Jurkat, Clone E6-1 (cell line): ENCODE data around the gene NRP1.

Source experiments
- DNase-seq: peaks from one replicate; pipeline ENCODE4 v3.0.0-alpha.2; 2011; ENCODE audit warnings: low read depth, low spot score
- H3K4me3 ChIP-seq: 2 replicates; pipeline ENCODE4 v1.5.1; 2011; ENCODE audit warnings: mild to moderate bottlenecking, low read length, control low read depth, moderate library complexity

The NRP1 gene

GRCh38 chr10:33276282-33276923 is 58.1 kb downstream of the NRP1 start:
- H3K4me3 ChIP-seq: no peak overlapping the region
- DNase-seq: no peak

GRCh38 chr10:33274096-33274785 is 60.2 kb downstream of the NRP1 start:
- H3K4me3 ChIP-seq: no peak overlapping the region
- no peak for DNase-seq

GRCh38 chr10:33273295-33274002 is 61.0 kb downstream of the NRP1 start:
- DNase-seq: no peak
- no peak overlapping the region for H3K4me3 ChIP-seq

- DNase-seq: no peak
- H3K4me3 ChIP-seq: no peak overlapping the region
Measured at GRCh38 chr10:33272635-33273034, 61.8 kb downstream of the NRP1 start.

- no peak overlapping the region for H3K4me3 ChIP-seq
- no peak for DNase-seq
Measured at GRCh38 chr10:33271969-33272583, 62.4 kb downstream of the NRP1 start.

- H3K4me3 ChIP-seq: no peak overlapping the region
- DNase-seq: no peak
Measured at GRCh38 chr10:33270971-33271370, 63.5 kb downstream of the NRP1 start.

- H3K4me3 ChIP-seq: no peak overlapping the region
- DNase-seq: no peak
Measured at GRCh38 chr10:33267708-33268107, 66.8 kb downstream of the NRP1 start.

- H3K4me3 ChIP-seq: no peak overlapping the region
- DNase-seq: no peak
Measured at GRCh38 chr10:33265621-33266020, 68.8 kb downstream of the NRP1 start.

GRCh38 chr10:33263453-33263852 is 71.0 kb downstream of the NRP1 start:
- DNase-seq: no peak
- H3K4me3 ChIP-seq: no peak overlapping the region

GRCh38 chr10:33262871-33263270 is 71.6 kb downstream of the NRP1 start:
- H3K4me3 ChIP-seq: no peak overlapping the region

GRCh38 chr10:33260403-33261149 is 73.9 kb downstream of the NRP1 start:
- DNase-seq: no peak

More at GRCh38 chr10:33262871-33263270, 71.6 kb downstream of the NRP1 start:
- no peak for DNase-seq

GRCh38 chr10:33258967-33259366 is 75.5 kb downstream of the NRP1 start:
- no peak overlapping the region for H3K4me3 ChIP-seq
- DNase-seq: no peak

More at GRCh38 chr10:33260403-33261149, 73.9 kb downstream of the NRP1 start:
- no peak overlapping the region for H3K4me3 ChIP-seq

GRCh38 chr10:33257439-33258080 is 76.9 kb downstream of the NRP1 start:
- DNase-seq: no peak
- no peak overlapping the region for H3K4me3 ChIP-seq

GRCh38 chr10:33256458-33256857 is 78.0 kb downstream of the NRP1 start:
- no peak overlapping the region for H3K4me3 ChIP-seq
- no peak for DNase-seq

- no peak overlapping the region for H3K4me3 ChIP-seq
- DNase-seq: no peak
Measured at GRCh38 chr10:33254556-33255160, 79.8 kb downstream of the NRP1 start.

GRCh38 chr10:33253411-33253810 is 81.1 kb downstream of the NRP1 start:
- DNase-seq: no peak
- H3K4me3 ChIP-seq: no peak overlapping the region

- H3K4me3 ChIP-seq: no peak overlapping the region
- DNase-seq: no peak
Measured at GRCh38 chr10:33252794-33253203, 81.7 kb downstream of the NRP1 start.

- DNase-seq: no peak
- H3K4me3 ChIP-seq: no peak overlapping the region
Measured at GRCh38 chr10:33252324-33252723, 82.1 kb downstream of the NRP1 start.
